Immature natural killer cell (primary cell): Measurements from ENCODE around the gene NUDT3. TPM values are rescaled to one million over a fixed set of nuclear protein-coding genes. Genes with fewer than 3 reads are reported as not detected.
"Not testable (repeated sequence)": the region's sequence is repeated elsewhere in the genome, so short reads cannot be mapped to it uniquely, and the experiment has no call there.

Experiments used
- DNase-seq, 3 donors: peaks; one replicate each; pipeline ENCODE4 v3.0.0; 2022; ENCODE audit warnings: mixed read lengths in 1 of 3
- H3K27ac Mint-ChIP-seq, 6 donors: one replicate each; pipeline ENCODE4 v1.8.0; 2020; ENCODE audit warnings: mixed read lengths in 6 of 6, mild to moderate bottlenecking in 5 of 6, inconsistent platforms in 4 of 6, moderate library complexity in 3 of 6
- H3K27me3 Mint-ChIP-seq, 3 donors: one replicate each; pipeline ENCODE4 v1.8.0; 2020 to 2021; ENCODE audit warnings: low read depth in 3 of 3, mild to moderate bottlenecking in 3 of 3, mixed read lengths in 3 of 3, moderate library complexity in 3 of 3, inconsistent platforms in 1 of 3
- H3K36me3 Mint-ChIP-seq, 3 donors: one replicate each; pipeline ENCODE4 v1.8.0; 2020; ENCODE audit warnings: mixed read lengths in 3 of 3, inconsistent platforms in 2 of 3, mild to moderate bottlenecking in 2 of 3
- H3K4me1 Mint-ChIP-seq, 2 donors: one replicate each; pipeline ENCODE4 v1.8.0; 2020; ENCODE audit warnings: inconsistent platforms in 2 of 2, mild to moderate bottlenecking in 2 of 2, mixed read lengths in 2 of 2, moderate library complexity in 1 of 2
- H3K4me3 Mint-ChIP-seq, 5 donors: one replicate each; pipeline ENCODE4 v1.8.0; 2020; ENCODE audit warnings: mild to moderate bottlenecking in 5 of 5, mixed read lengths in 5 of 5, inconsistent platforms in 3 of 5, moderate library complexity in 3 of 5
- H3K9me3 Mint-ChIP-seq, 6 donors: one replicate each; pipeline ENCODE4 v1.8.0; 2020; ENCODE audit warnings: mild to moderate bottlenecking in 6 of 6, mixed read lengths in 6 of 6, inconsistent platforms in 4 of 6, moderate library complexity in 3 of 6
- polyA plus RNA-seq, 3 donors: library from polyadenylated mRNA; unstranded; fragments of 300-500 nt; fragmentation: Illumina TruSeq; gene quantifications; one replicate each; pipeline ENCODE4 v1.2.3, GENCODE V29; 2021

NUDT3 gene
- polyA plus RNA-seq, 3 donors from 2014 or later: 5.0 to 10.3 (median 8.3) TPM

GRCh38 chr6:34416877-34417371, 24.5 kb upstream of the NUDT3 start:
- Mint-ChIP-seq H3K9me3 (no peaks in the 10 kb centered on the region), H3K4me1 (peaks cover 11 to 28% of the 10 kb centered on the region in 2 donors), H3K4me3 (no peak overlapping the region), H3K36me3 (peaks cover 28 to 51% (median 29%) of the 10 kb centered on the region in 3 donors), H3K27me3 (peaks cover 0 to 1% (median 1%) of the 10 kb centered on the region in 3 donors), H3K27ac (no peak overlapping the region)
- no peak for DNase-seq

GRCh38 chr6:34414999-34415858, 22.8 kb upstream of the NUDT3 start:
- peak; percentile 32 to 44 (median 32) for DNase-seq
- peaks cover 18 to 44% (median 22%) of the 10 kb centered on the region in 3 donors for H3K36me3 Mint-ChIP-seq
- no peaks in the 10 kb centered on the region for H3K9me3 Mint-ChIP-seq
- H3K27me3 Mint-ChIP-seq: peaks cover 0 to 1% (median 1%) of the 10 kb centered on the region in 3 donors
- H3K4me1 Mint-ChIP-seq: peaks cover 4 to 19% of the 10 kb centered on the region in 2 donors
- H3K4me3 Mint-ChIP-seq: no peak overlapping the region
- H3K27ac Mint-ChIP-seq: peak overlapping the region in 1 of 6 donors; percentile 34

DNA sequence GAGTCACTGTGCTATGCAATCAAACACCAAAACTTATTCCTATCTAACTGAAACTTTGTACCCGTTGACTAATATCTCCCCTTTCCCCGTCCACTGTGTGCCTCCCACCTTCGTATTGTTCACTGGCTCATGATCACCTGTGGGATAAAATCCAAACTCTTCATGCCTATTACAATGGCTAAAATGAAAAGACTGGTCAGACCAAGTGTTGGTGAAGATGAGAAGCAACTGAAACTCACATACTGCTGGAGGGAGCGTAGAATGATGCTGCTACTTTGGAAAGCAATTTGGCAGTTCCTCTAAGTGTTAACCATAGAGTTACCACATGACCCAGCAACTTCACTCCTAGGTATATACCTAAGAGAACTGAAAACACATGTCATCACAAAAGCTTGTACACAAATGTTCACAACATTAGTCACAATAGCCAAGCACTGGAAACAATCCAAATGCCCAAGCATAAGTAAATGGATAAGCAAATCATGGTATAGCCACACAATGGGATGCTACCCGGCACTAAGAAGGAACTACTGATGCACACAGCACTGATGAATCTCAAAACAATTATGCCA, 20.3 kb upstream of the NUDT3 start:
- H3K27me3 Mint-ChIP-seq: peaks cover 0 to 1% (median 1%) of the 10 kb centered on the region in 3 donors
- no peaks in the 10 kb centered on the region for H3K9me3 Mint-ChIP-seq
- peaks cover 4 to 9% of the 10 kb centered on the region in 2 donors for H3K4me1 Mint-ChIP-seq
- peaks cover 11 to 29% (median 11%) of the 10 kb centered on the region in 3 donors for H3K36me3 Mint-ChIP-seq
- H3K4me3 Mint-ChIP-seq: no peak overlapping the region
- peak overlapping the region in 2 of 6 donors; percentile 11 to 14 for H3K27ac Mint-ChIP-seq
- DNase-seq: no peak

GRCh38 chr6:34412016-34412415, 19.5 kb upstream of the NUDT3 start:
- Mint-ChIP-seq H3K9me3 (no peaks in the 10 kb centered on the region), H3K4me3 (no peak overlapping the region), H3K4me1 (peaks cover 4 to 6% of the 10 kb centered on the region in 2 donors), H3K27me3 (peaks cover 0 to 1% (median 0%) of the 10 kb centered on the region in 3 donors), H3K36me3 (peaks cover 8 to 22% (median 9%) of the 10 kb centered on the region in 3 donors), H3K27ac (peak overlapping the region in 1 of 6 donors; percentile 54)
- no peak for DNase-seq

GRCh38 chr6:34407915-34408314, 15.4 kb upstream of the NUDT3 start:
- H3K27me3 Mint-ChIP-seq, H3K36me3 Mint-ChIP-seq, H3K4me1 Mint-ChIP-seq, DNase-seq, H3K9me3 Mint-ChIP-seq, H3K27ac Mint-ChIP-seq, H3K4me3 Mint-ChIP-seq: not testable (repeated sequence)

GRCh38 chr6:34396518-34396917, 4.0 kb upstream of the NUDT3 start:
- H3K27me3 Mint-ChIP-seq: peaks cover 0 to 3% (median 2%) of the 10 kb centered on the region in 3 donors
- peaks cover 13 to 17% of the 10 kb centered on the region in 2 donors for H3K4me1 Mint-ChIP-seq
- H3K27ac Mint-ChIP-seq: no peak overlapping the region
- peaks cover 0 to 7% (median under 1%) of the 10 kb centered on the region in 6 donors for H3K9me3 Mint-ChIP-seq
- no peak for DNase-seq
- no peak overlapping the region for H3K4me3 Mint-ChIP-seq
- no peaks in the 10 kb centered on the region for H3K36me3 Mint-ChIP-seq

- Mint-ChIP-seq H3K4me3 (peak overlapping the region in 2 of 5 donors; percentile 61 to 84), H3K9me3 (peaks cover 0 to 7% (median 0%) of the 10 kb centered on the region in 6 donors), H3K27ac (peak overlapping the region in 5 of 6 donors; percentile 48 to 92 (median 61)), H3K36me3 (no peaks in the 10 kb centered on the region), H3K4me1 (peaks cover 13 to 17% of the 10 kb centered on the region in 2 donors), H3K27me3 (peaks cover 0 to 3% (median 2%) of the 10 kb centered on the region in 3 donors)
- no peak for DNase-seq
Observed at GRCh38 chr6:34393966-34394305, 1.5 kb upstream of the NUDT3 start.

DNA sequence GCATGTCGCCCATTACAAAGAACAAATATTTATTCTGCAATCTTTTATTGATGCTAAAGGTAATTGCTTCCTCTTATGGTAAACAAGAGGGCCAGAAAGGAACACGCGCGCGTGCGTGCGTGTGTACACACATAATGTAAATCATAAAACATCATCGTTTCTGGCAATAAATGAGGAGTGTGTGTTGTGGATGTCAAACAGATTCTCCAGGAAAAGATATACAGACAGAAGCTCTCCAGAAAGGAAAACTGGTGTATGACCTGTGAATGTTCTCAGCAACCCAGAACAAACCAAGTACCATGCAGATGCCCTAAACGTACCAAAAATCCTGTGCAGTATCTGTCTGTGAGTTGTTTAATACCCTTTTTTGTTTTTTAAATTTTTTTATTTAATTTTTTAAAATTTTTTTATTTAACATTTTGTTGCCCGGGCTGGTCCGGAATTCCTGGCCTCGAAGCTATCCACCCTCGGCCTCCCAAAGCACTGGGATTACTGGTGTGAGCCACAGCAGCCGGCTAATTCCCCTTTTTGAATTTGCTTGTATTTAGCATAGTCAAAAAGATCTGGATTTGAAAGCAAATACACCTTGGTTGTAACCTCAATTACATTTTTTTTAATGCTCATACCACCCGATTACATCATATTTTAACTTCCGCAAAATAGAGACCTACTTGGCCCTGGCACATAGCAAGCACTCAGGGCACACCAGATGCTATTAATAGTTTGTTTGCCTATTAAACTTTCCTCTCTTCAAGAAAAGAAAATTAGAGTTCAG, 909 bp upstream of the NUDT3 start:
- H3K36me3 Mint-ChIP-seq: no peaks in the 10 kb centered on the region
- peaks cover 0 to 7% (median 0%) of the 10 kb centered on the region in 6 donors for H3K9me3 Mint-ChIP-seq
- peak overlapping the region; percentile 85 to 96 (median 92) for H3K27ac Mint-ChIP-seq
- peaks cover 0 to 3% (median 2%) of the 10 kb centered on the region in 3 donors for H3K27me3 Mint-ChIP-seq
- peaks cover 13 to 17% of the 10 kb centered on the region in 2 donors for H3K4me1 Mint-ChIP-seq
- peak overlapping the region in 2 of 5 donors; percentile 61 to 96 for H3K4me3 Mint-ChIP-seq
- no peak for DNase-seq

- Mint-ChIP-seq H3K36me3 (no peaks in the 10 kb centered on the region), H3K4me3 (no peak overlapping the region), H3K27me3 (peaks cover 0 to 3% (median 2%) of the 10 kb centered on the region in 3 donors), H3K9me3 (peaks cover 0 to 7% (median 0%) of the 10 kb centered on the region in 6 donors), H3K27ac (peak overlapping the region in 1 of 6 donors; percentile 46), H3K4me1 (peaks cover 13 to 17% of the 10 kb centered on the region in 2 donors)
- DNase-seq: peak; percentile 48
Observed at GRCh38 chr6:34391786-34392496, 528 bp downstream of the NUDT3 start.

GRCh38 chr6:34391473-34391785, 1.0 kb downstream of the NUDT3 start:
- no peak overlapping the region for H3K27ac Mint-ChIP-seq
- H3K36me3 Mint-ChIP-seq: no peaks in the 10 kb centered on the region
- H3K9me3 Mint-ChIP-seq: peaks cover 0 to 5% (median 0%) of the 10 kb centered on the region in 6 donors
- no peak overlapping the region for H3K4me3 Mint-ChIP-seq
- peaks cover 13 to 19% of the 10 kb centered on the region in 2 donors for H3K4me1 Mint-ChIP-seq
- no peak for DNase-seq
- peaks cover 0 to 2% (median 1%) of the 10 kb centered on the region in 3 donors for H3K27me3 Mint-ChIP-seq

DNA sequence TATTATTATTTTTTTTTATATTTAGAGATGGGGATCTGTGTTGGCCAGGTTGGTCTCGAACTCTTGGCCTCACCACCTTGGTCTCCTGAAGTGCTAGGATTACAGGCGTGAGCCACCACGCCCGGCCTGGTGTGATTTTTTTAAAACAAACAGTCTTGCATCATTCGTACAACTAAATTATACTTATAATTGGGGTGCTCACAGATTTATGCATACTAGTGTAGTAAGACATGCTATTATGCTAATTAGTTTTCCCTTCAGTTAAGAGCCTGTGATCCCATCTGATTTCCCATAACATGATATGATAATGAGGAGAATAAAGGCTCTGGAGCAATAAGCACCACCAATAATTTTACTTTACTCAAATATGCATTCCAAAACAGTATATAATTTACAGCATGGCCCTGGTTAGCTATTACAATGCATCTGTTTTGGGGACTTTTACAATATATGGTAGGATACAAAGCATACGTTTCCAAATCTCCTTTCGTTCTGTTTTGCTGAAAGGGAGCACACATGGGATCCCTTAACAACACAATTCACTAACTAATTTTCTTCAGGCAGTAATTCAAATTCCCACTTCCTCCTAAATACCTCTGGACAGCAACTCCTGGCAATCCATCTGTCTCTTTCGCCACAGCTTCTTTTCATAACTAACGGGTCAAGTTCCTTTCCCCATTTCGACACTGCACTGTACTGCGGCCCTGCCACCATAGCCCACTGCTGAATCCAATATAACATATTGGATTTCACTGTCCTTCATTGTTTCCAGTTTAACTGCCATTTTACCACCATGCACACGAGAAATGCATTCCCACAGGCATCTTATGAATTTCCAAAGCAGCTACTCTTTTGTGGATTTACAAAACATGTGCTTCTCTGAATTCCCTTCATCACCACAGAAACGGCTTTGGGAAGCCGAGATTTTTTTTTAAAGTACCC, 1.7 kb downstream of the NUDT3 start:
- no peaks in the 10 kb centered on the region for H3K36me3 Mint-ChIP-seq
- no peak overlapping the region for H3K4me3 Mint-ChIP-seq
- no peak for DNase-seq
- no peaks in the 10 kb centered on the region for H3K9me3 Mint-ChIP-seq
- H3K4me1 Mint-ChIP-seq: peaks cover 16 to 23% of the 10 kb centered on the region in 2 donors
- H3K27me3 Mint-ChIP-seq: peaks cover 0 to 2% (median 0%) of the 10 kb centered on the region in 3 donors
- no peak overlapping the region for H3K27ac Mint-ChIP-seq

DNA sequence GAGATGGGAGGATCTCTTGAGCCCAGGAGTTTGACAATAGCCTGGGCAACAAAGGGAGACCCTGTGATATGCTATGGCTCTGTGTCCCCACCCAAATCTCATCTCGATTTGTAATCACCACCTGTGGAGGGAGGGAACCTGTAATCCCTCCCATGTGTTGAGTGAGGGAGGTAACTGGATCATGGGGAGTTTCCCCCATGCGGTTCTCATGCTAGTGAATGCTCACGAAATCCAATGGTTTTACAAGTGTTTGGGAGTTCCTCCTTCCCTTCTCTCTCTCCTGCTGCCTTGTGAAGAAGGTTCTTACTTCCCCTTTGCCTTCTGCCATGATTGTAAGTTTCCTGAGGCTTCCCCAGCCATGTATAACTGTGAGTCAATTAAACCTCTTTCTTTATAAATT, 3.4 kb downstream of the NUDT3 start:
- Mint-ChIP-seq H3K36me3 (no peaks in the 10 kb centered on the region), H3K27ac (no peak overlapping the region), H3K4me1 (peaks cover 16 to 23% of the 10 kb centered on the region in 2 donors), H3K4me3 (no peak overlapping the region), H3K27me3 (peaks cover 0 to 2% (median 0%) of the 10 kb centered on the region in 3 donors), H3K9me3 (no peaks in the 10 kb centered on the region)
- DNase-seq: no peak
